Epithelial cell of proximal tubule (primary cell): ENCODE measurements around the gene KCNAB1. TPM values are rescaled to one million over a fixed set of nuclear protein-coding genes. Genes with fewer than 3 reads are reported as not detected.

Experiments
- DNase-seq: peaks from one replicate; pipeline ENCODE4 v3.0.0-alpha.2; 2011; ENCODE audit warnings: low read depth
- H3K4me3 ChIP-seq: 2 replicates; pipeline ENCODE4 v1.5.1; 2011; ENCODE audit warnings: low read depth, mild to moderate bottlenecking, low read length
- CTCF ChIP-seq: conservative IDR thresholded peaks from 2 replicates; pipeline ENCODE4 v1.5.1; 2012; ENCODE audit warnings: low read depth, mild to moderate bottlenecking, low read length
- total RNA-seq: library from RNA; depleted of rRNA; stranded (reverse); fragments of >200 nt; gene quantifications from 2 replicates; pipeline ENCODE4 v1.2.3, GENCODE V29; 2015

Gene KCNAB1
- total RNA-seq, 1 donor from 2014 or later = not detected

DNA sequence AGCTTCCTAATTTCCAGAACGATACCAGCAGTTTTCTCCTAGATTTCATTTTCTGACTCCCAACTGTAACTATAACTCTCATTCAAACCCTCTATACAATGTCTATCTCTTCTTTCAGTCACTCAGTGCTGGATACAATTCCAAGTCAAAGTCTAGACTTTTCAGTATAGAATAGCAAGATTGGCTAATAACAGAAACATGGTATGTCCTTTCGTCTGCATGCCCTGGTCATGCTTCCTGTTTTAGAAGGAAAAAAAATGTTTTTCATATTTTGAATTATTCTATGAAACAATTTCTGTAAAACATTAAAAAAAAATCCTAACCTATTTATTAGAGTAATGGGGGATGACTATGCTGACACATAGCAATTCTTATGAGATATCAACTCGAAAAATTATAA, 180.0 kb downstream of the KCNAB1 start:
- H3K4me3 ChIP-seq = no peak overlapping the region
- no peak for TF ChIP-seq CTCF
- no peak for DNase-seq

GRCh38 chr3:156300929-156301840, 180.8 kb downstream of the KCNAB1 start:
- no peak for TF ChIP-seq CTCF
- DNase-seq = no peak
- no peak overlapping the region for H3K4me3 ChIP-seq

GRCh38 chr3:156303001-156303707, 182.8 kb downstream of the KCNAB1 start:
- H3K4me3 ChIP-seq = no peak overlapping the region
- TF ChIP-seq CTCF = no peak
- no peak for DNase-seq

DNA sequence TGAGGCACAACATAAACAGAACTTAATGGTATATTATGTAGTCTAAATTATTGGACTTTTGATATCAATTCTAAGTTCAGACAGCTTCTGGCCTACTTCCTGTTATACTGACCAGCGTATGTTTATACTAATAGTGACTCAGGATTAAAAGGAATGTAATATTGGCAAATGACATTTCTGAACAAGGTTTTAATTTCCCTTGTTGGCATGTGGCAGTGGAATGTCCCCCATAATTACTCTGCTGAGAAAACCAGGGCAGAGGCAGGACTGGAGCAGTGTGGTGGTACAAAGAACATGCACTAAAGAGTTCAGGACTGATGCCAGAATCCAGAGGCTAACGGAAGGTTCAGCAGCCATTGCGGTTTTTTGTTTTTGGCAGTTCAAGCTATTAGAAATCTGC, 184.0 kb downstream of the KCNAB1 start:
- H3K4me3 ChIP-seq = no peak overlapping the region
- no peak for TF ChIP-seq CTCF
- DNase-seq = no peak

- H3K4me3 ChIP-seq = no peak overlapping the region
- DNase-seq = no peak
- TF ChIP-seq CTCF = no peak
These were observed 185.3 kb downstream of the KCNAB1 start for GRCh38 chr3:156305672-156306071.

DNA sequence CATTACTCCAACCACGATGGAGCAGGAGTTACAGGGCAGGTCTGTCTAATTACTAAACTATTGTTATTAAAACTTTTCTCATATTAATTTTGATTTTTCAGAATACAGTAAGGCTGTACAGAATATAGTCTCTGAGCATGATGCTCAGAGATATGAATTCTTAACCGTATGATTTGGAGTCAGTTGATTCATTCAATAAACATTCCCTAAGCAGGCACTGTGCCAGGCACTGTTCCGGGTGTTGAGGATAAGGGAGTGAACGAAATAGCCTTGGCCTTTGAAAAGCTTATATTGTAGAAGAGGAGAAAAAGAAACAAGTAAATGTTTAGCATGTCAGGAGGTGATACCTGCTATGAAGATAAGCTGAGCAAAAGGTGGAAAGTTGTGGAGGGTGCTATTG, 187.3 kb downstream of the KCNAB1 start:
- H3K4me3 ChIP-seq = no peak overlapping the region
- no peak for DNase-seq
- no peak for TF ChIP-seq CTCF
